Measurements from ENCODE around the gene DYNC1I1. TPM values are rescaled to one million over a fixed set of nuclear protein-coding genes. Genes with fewer than 3 reads are reported as not detected.

Gene DYNC1I1
- total and polyA plus RNA-seq, 2 donors (not counting 3 experiments of a cell fraction or from before 2014, with no cell fraction given), result 1.8 to 3.6 TPM

DNA sequence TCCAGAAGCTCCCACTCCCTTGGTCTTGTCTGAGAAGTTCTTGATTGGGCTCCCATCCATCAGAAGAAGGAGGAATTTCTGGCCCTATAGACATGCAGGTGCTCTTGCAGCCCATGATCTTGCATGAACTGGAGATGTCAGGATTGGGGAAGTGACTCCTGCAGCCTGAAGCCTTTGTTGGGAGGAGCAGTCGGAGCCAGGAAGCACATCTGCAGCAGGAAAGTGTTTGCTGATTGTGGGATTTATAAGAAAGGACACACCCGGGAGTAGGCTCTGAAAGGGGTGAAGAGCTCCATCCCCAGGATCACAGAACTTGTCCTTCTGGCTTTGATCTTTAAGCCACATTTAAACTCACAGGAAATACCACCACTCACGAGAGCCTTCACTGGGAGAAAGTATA lies 185.2 kb downstream of the DYNC1I1 start:
- POLR2A ChIA-PET, result no interaction called here
- no peaks in the 10 kb centered on the region for H3K4me1 ChIP-seq (ENCODE audit: control insufficient read depth, extremely low read depth, insufficient read depth, low read length)
- no peak overlapping the region for H3K4me2 ChIP-seq (ENCODE audit: insufficient read depth, low read length)
- H3K36me3 ChIP-seq (ENCODE audit: control insufficient read depth in 2 of 2, extremely low read depth in 1 of 2, insufficient read depth in 2 of 2, low read length in 2 of 2), result no peaks in the 10 kb centered on the region
- dilution Hi-C loops (cut with MboI; ENCODE audit: extremely low pct_ligation_motif_present, low sequenced_read_pairs), result no loop called here
- H3K9me1 ChIP-seq (replicated peaks; ENCODE audit: control insufficient read depth, extremely low read depth, insufficient read depth, low read length), result no peaks in the 10 kb centered on the region
- no peak overlapping the region for H3K4me3 ChIP-seq (replicated peaks in 1 of 3; ENCODE audit: insufficient read depth in 1 of 3, low read depth in 1 of 3, low read length in 3 of 3)
- TF ChIP-seq JUN (IDR thresholded peaks at IDR 0.05; ENCODE audit: borderline replicate concordance, insufficient read depth, insufficient read length, low read depth), result no peak
- no peak for TF ChIP-seq POLR2A (IDR thresholded peaks at IDR 0.05; ENCODE audit: low read depth, low read length)
- TF ChIP-seq, protein P1, sequence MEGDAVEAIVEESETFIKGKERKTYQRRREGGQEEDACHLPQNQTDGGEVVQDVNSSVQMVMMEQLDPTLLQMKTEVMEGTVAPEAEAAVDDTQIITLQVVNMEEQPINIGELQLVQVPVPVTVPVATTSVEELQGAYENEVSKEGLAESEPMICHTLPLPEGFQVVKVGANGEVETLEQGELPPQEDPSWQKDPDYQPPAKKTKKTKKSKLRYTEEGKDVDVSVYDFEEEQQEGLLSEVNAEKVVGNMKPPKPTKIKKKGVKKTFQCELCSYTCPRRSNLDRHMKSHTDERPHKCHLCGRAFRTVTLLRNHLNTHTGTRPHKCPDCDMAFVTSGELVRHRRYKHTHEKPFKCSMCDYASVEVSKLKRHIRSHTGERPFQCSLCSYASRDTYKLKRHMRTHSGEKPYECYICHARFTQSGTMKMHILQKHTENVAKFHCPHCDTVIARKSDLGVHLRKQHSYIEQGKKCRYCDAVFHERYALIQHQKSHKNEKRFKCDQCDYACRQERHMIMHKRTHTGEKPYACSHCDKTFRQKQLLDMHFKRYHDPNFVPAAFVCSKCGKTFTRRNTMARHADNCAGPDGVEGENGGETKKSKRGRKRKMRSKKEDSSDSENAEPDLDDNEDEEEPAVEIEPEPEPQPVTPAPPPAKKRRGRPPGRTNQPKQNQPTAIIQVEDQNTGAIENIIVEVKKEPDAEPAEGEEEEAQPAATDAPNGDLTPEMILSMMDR (IDR thresholded peaks at IDR 0.05; ENCODE audit: extremely low read depth in 1 of 2, insufficient read depth in 1 of 2, low read depth in 1 of 2, low read length in 2 of 2), result no peak
- TF ChIP-seq GATA2 (IDR thresholded peaks at IDR 0.05; ENCODE audit: insufficient read depth, insufficient read length, low read depth, low read length), result no peak
- TF ChIP-seq MYC (IDR thresholded peaks at IDR 0.05; ENCODE audit: low read depth, low read length), result no peak
- TF ChIP-seq EZH2 (IDR thresholded peaks at IDR 0.05; ENCODE audit: borderline replicate concordance, low read depth, low read length, severe bottlenecking), result no peak
- TF ChIP-seq POLR2AphosphoS5 (IDR thresholded peaks at IDR 0.05; ENCODE audit: insufficient read depth, low read depth, low read length), result no peak
- no peak for TF ChIP-seq FOS (IDR thresholded peaks at IDR 0.05; ENCODE audit: borderline replicate concordance, insufficient read depth, low read length)
- no peak for TF ChIP-seq MAX (IDR thresholded peaks at IDR 0.05; ENCODE audit: insufficient read depth, insufficient read length)
- no peak for FAIRE-seq
- CTCF ChIA-PET, result no interaction called here
- no peaks in the 10 kb centered on the region for H3K79me2 ChIP-seq (ENCODE audit: control insufficient read depth, insufficient read depth, low read length)
- DNase-seq (ENCODE audit: low read depth, low spot score), result no peak
- no peak overlapping the region for H2AFZ ChIP-seq (ENCODE audit: low read depth, low read length)
- H3K9me3 ChIP-seq (replicated peaks; ENCODE audit: control insufficient read depth, insufficient read depth, low read length), result no peaks in the 10 kb centered on the region
- H3K9ac ChIP-seq (replicated peaks; ENCODE audit: extremely low read depth, insufficient read depth, low read length), result no peak overlapping the region
- no peak overlapping the region for H3K27ac ChIP-seq (ENCODE audit: insufficient read depth, low read depth, low read length)
- no TSS peak for BruUV-seq (replicated peaks)
- H4K20me1 ChIP-seq (replicated peaks; ENCODE audit: control insufficient read depth, extremely low read depth, insufficient read depth, low read length), result no peaks in the 10 kb centered on the region
- H3K27me3 ChIP-seq (ENCODE audit: control insufficient read depth in 2 of 2, insufficient read depth in 2 of 2, low read length in 2 of 2), result peaks cover under 1 to 8% of the 10 kb centered on the region in 2 experiments
- intact Hi-C loops (cut with micrococcal nuclease), result no loop called here
